RCC 7860 (cell line): ENCODE data around the gene TOP2B.

Experiments
- DNase-seq: peaks from one replicate; pipeline ENCODE4 v3.0.0-alpha.2; 2015; ENCODE audit warnings: low spot score
- FAIRE-seq: peaks from 2 replicates; lab custom pipeline; 2012; peaks lifted over from hg19 to GRCh38; lab: Jason Lieb, UNC

The TOP2B gene

DNA sequence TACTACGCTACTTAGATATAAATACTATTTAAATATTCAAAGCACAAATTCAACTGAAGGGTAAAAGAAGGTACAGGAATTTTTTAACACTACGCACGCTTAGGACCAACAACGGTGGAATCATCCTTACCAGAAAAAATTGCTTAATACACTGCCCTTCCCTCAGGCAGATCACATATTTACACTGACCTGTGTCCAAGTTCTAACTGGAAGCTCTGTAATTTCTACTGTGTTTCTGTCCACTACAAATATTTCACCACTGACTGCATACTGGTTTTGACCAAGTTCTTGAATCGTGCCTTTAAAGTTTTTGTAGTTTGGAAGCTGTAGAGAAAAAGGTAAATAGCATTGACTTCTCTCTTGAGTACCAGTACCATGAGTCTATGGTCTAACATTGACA lies 44.2 kb downstream of the TOP2B start:
- no peak for DNase-seq
- no peak for FAIRE-seq

DNA sequence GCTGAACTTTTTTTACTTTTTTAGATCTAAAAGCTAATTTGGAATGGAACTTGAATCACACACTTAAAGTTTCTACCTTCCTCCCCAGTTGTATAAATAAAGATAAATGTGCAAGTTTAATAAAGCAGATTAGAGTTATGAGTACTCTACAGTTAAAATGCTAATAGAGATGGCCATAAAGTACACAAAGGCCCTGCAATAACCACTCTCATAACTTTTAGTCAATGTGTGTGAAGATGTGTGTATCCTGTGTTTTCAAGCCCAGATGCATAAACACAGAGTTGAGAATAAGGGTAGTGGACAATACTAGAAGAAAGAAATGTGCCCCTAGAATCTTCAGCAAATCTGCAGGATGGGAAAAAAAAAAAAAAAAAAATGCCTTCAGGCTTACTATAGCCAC lies 45.3 kb downstream of the TOP2B start:
- FAIRE-seq: no peak
- no peak for DNase-seq

DNA sequence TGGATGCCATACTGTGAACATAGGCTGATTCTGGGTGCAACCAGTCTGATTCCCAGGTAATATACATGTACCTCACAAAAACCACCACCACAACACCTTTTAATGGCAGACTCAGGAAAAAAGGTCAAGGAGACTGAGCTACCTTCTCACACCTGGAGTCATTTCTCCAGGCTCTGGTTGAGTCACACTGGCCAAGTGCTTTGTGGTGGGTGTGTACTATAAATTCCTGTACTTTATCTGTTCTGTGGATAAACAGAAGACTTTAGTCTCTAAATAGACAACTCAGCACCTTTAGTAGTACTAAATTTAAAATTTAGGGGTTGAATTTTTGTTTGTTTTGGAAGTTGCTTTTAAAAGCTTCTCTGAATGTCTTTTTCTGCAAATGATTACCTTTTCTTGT lies 46.7 kb downstream of the TOP2B start:
- DNase-seq: no peak
- no peak for FAIRE-seq

DNA sequence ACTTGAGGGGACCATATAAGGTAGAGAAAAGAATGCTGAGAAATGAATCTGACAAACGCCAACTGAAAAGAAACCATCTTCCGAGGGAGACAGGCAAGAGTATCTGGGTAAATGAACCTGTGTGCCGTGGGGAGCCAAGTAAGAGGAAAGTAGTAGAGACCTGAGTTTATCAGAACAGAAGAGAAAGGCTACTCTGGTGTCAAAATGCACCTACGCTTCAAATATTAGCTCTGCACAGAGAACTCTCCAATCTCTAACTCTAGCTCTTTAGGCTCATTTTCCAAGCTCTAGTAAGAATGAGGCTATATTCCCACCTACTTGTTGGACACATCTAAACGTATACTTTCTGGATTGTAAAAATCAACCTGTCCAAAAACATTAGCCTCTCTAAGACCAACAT lies 53.5 kb downstream of the TOP2B start:
- no peak for DNase-seq
- no peak for FAIRE-seq

DNA sequence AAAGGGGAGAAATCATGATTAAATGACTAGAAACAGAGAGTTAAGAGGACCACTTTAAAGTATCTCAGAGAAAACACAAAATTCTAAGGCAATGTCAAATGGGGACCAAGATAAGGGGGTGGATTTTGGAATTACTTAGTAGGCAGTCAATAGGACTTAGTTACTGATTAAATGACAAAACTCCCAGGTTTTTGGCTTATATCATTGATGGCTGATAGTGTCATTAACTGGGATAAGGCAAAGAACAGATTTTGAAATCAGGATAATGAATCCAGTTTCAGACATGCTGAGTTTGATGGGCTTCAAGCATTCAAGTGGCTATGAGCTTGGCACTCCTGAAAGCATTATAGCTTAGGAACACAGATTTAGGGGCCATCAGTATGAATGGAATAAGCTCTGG lies 53.9 kb downstream of the TOP2B start:
- FAIRE-seq: no peak
- no peak for DNase-seq

DNA sequence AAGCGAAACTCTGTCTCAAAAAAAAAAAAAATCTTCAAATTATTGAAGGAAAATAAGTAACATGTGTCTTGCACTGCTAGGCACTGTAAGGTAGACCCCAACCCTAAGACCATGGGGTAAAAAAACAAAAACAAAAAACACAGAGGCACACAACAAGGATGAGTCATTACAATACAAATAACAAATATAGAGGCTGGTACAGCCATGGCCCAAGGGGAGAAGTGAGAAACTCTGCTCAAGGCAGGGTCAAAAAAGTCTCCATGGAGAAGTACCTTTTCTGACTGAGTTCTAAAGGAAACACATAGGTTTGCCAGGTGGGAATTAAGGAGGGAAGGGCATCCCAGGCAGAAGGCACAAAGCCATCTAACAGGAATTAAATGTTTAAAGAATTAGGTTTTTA lies 54.5 kb downstream of the TOP2B start:
- FAIRE-seq (no peak), DNase-seq (no peak)

DNA sequence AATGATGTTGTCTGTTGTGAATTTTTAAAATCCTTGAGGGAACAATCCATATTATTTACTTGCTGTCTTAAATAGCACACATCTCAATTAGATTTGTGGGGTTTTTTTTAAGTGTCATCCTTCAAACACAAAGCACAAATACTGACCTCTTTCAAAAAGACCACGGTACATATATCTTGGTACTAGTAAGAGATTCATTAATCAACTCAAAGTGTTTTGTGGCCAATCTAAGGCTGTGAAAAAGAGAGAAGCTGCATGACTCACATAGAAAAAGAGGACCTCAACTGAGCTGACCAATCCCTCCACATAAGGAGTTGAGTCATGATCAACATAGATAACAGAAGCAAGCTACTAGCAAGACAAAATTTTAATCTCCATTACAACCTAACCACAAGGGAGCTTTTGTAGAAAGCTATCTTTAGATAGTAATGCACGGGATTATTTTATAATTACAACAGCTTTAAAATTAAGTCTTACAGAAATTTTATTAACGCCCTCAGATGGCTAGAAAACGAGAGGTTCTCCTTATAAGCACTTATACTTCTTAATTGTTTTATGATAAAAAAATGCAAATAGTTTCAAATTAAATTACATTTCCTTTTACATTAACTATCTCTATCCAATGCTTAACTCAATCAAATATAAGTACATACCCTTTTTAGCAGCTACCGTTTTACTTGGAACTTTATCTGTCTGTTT lies 60.5 kb downstream of the TOP2B start:
- FAIRE-seq (peak; percentile 97), DNase-seq (peak; percentile 80)

DNA sequence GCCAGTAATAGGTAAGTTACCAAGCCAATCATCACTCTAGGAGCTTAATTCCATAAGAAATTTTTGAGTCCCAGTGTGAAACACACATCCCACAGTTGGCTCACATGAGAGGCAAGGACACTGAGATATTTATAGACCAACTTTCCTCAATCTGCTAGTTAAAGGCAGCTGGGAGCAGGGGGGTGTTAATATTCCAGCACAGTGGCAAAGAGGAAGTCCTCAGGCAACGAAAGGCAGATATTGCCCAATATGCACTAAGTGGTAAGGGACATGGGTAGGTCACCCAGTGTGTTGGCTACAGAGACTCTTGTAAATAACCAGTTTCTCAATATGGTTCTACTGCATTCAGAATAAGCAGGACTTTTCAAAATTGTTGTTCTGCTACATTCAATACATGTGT lies 61.0 kb downstream of the TOP2B start:
- no peak for FAIRE-seq
- DNase-seq: no peak

DNA sequence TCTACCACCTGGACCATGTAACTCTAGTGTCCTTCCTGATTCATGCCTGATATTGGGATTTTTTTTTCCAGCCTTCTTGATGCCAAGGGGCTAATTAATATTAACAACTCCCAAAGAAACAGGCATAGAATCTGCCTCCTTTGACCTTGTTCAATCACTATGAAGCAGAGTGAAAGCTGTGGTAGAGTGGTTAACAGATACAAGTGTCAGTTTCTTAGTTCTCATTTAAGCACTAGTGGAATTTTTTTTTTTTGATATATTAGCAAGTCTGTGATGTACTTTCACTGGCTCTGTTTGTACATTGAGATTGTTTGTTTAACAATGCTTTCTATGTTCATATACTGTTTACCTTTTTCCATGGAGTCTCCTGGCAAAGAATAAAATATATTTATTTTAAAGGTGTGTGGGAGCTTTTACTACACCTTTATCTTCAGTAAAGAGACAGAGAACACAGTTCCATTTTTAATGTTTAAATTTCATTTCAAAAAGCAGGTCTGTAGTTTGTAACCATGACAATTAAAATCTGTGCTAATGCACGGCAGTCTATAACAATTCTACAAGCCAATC lies 67.1 kb downstream of the TOP2B start:
- FAIRE-seq (no peak), DNase-seq (no peak)

DNA sequence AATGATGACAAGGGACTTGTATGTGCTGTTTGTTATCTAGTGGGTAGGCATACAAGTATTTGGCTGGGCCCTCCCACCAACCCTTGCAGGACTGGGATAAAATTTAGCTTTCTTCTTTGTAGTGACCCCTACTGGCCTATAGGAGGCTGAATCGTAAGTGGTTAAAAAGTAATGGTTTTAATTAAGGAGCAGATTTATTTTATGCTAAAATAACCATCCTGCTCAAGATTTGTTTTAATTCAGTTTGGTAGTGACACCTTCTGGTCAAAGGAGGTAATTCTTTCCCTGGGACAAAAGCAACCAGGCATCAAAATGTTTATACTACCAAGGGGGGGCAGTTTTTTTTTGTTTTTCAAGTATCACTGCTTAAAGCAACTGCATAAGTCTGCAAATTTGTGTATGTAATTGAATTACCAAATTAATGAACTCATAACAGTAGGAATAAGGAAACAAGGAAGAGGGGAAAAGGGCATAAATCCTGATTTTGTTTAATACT lies 70.7 kb downstream of the TOP2B start:
- DNase-seq (peak; percentile 20), FAIRE-seq (peak; percentile 52)

DNA sequence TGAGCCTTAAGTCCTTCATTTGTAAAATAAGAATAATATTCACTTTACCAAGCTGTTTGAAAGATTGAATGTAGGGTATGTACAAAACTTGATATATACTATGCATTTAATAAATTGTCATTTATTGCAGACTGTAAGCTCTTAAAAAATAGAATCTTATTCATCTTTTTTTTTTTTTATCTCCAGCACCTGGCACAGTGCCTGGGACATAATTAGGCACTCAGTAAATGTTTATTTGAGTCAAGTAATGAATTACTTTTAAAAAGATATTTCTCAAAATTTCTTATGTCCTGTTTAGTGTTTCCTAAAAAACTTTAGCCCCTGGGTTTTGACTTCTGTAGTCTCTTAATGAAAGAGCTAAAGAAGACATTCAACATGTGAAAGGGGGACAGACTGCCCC lies 71.7 kb downstream of the TOP2B start:
- DNase-seq (no peak), FAIRE-seq (no peak)

DNA sequence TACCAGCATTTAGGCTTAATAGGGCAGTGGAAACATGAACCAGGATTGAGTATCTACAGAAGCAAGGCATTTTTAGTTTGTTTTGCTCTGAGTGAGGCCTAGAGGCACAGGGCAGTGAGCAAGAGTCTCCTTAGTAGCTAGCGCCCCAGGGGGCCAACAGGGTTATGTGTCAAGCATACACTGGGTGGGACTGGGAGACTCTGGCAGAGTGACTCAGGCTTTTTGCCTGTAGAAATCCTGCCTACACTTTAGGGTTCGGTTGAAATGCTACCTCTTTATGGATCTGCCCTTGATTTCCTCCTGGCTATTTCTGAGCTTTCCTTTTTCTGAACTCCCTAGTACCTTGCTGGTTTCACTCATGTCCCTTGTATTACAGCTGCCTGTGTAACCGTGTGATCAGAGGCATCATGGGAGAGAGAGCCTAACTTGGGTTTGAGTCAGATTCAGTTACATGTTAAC lies 72.2 kb downstream of the TOP2B start:
- DNase-seq (peak; percentile 81), FAIRE-seq (peak; percentile 71)

DNA sequence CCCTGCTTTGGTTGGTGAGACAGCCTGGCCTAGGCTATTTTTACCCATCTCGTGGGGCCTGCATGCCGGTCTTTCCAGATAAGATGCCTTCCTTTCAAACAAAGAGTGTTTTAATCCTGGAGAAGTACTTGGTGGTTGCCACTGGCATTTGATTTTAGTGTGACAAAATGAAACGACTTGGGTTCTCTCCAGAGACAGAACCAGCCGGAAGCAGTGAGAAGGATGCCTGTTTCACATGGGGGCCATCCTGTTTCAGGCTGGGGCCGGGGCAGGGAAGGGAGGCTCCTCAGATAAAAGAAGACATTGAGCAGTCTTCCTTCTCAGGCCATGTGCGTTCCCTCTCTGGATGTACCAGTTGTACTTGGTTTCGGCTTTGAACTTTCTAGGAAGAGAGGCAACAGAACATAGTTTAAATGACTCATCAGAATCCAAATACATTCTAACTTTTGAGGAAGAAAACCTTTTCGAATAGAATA lies 74.9 kb downstream of the TOP2B start:
- FAIRE-seq: no peak
- DNase-seq: no peak

DNA sequence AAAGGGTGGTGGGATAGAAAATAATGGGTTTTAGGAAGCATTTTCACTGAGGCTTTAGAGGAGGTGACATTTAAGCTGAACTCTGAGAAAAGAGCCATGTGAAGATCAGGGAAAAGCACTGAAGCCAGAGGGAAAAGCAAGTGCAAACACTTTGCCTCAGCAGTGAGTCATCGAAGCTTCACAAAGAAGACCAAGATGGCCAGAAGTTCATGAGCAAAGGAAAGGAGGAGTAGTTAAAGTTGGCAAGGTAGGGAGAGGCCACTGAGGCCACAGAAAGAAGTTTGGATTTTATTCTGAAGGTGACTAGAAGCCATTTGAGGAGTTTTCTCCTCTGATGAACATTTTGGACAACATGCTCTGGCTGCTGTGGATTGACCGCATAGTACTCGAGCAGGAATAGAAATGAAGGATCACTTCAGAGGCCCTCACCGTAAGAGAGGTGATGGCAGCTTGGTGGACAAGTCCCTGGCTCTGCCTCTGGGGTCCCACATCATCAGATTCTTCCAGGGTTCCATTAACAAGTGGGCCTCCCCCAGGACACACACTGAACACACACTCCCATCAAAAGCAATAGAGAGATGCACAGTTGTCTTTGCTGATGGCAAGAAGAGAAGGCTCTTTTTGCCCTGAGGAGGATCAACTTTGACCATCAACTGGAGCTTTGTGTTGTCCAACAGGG lies 75.5 kb downstream of the TOP2B start:
- no peak for FAIRE-seq
- DNase-seq: no peak

DNA sequence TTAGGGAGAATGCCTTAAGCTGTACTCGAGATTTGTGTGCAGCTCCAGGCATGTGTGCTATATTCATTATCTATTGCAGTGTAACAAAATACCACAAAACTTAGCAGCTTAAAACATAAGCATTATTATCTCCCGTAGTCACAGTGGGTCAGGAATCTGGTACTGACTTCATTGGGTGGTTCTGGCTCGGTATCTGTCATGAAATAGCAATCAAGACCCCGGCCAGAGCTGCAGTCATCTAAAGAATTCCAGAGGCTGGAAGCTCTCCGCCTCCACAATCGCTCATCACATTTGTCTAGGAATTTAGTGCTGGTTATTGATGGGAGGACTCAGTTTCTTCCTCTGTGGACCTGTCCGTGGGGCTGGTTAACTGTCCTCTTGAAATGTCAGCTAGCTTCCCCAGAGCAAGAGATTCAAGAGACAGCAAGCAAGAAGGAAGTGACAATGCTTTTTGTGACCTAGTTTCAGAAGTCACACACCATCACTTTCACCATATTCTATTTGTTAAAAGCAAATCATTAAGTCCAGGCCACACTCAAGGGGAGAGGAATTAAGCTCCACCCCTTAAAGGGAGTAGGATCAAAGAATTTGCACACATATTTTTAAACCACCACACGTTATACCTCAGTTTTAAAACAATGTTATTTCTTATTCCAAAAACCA lies 76.1 kb downstream of the TOP2B start:
- FAIRE-seq (no peak), DNase-seq (no peak)

DNA sequence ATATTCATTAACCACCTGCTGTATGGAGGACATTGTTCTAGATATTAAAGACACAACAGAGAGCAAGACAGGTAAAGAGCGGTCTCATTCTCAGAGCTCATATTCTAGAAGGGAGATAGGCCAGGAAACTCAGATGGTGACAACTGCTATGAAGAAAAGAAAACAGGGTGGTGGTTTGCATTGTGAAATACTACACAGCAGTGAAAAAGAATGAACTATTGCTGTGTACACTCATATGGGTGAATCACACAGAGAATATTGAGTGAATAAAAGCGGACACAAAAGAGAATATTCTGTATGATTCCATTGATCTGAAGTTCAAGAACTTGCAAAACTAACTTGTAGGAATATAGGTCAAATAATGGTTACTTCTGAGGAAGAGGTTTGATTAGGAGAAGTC lies 76.7 kb downstream of the TOP2B start:
- no peak for DNase-seq
- FAIRE-seq: no peak

DNA sequence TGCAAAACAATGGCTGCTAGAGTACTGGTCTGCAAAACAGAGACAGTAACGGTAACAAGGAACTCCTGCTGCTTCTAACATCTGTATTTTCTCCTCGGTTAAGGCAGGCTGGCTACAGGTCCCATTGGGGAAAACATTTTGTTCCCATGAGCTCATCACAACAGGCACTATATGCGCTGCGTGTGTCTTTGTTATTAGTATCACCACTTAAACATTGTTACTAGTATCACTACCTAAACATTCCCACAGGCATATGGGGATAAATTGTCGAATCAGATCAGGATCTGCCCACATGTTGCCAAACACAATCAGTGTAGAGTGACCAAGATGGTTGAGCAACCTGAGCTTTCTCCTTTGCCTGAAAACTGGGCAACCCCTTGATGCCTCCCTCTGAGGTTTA lies 77.2 kb downstream of the TOP2B start:
- no peak for FAIRE-seq
- no peak for DNase-seq

DNA sequence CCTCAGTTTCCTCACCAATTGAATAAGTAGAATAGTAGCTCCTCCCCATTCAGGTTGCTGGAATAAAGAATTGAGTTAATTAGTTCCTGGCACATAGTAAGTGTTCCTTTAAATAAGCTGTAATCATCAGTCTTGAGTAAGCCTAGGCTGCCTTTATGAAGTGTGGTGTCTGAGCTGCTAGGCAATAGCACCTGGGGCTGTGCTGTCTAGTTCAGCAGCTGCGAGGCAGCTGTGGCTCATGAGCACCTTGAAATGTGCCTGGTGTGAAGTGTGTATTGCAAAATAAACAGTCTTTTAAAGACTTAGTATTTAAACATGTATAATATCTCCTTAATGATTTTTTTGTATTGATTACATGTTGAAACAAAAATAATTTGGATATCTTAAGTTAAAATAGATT lies 77.6 kb downstream of the TOP2B start:
- no peak for DNase-seq
- FAIRE-seq: no peak

DNA sequence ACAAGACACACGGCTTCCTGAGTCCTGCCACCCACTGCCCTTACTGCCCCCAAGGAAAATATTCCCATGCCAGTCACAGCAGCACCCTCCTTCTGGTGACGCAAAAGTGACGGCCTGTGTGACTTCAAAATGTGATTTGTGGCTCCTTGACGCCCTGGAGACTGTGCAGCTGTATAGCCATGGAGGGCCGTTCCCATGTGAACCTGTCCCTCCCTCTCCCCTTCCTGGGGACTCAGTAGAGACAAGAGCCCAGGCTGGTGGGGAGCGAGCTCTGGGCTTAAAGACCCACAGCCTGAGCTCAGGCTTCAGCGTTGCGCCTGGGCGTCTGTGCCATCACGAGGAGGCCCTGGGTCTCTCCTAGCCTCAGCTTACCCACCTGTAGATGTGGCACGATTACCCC lies 78.2 kb downstream of the TOP2B start:
- DNase-seq (no peak), FAIRE-seq (no peak)

DNA sequence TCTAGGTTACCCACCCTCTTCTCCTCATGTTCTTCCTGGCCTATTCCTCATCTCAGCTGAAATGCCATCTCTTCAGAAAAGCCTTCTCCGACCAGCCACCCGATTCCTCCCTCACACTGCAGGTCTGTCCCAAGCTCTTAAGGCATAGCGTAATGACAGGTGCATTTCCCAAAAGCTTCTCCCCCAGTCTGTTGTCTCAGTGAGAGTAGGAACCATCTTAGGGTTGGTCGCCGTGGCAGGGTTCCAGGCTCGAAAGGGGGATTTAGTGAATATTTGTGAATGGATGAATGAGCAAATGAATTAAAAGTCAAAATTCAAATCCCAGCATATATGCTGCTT lies 78.6 kb downstream of the TOP2B start:
- FAIRE-seq (no peak), DNase-seq (no peak)

DNA sequence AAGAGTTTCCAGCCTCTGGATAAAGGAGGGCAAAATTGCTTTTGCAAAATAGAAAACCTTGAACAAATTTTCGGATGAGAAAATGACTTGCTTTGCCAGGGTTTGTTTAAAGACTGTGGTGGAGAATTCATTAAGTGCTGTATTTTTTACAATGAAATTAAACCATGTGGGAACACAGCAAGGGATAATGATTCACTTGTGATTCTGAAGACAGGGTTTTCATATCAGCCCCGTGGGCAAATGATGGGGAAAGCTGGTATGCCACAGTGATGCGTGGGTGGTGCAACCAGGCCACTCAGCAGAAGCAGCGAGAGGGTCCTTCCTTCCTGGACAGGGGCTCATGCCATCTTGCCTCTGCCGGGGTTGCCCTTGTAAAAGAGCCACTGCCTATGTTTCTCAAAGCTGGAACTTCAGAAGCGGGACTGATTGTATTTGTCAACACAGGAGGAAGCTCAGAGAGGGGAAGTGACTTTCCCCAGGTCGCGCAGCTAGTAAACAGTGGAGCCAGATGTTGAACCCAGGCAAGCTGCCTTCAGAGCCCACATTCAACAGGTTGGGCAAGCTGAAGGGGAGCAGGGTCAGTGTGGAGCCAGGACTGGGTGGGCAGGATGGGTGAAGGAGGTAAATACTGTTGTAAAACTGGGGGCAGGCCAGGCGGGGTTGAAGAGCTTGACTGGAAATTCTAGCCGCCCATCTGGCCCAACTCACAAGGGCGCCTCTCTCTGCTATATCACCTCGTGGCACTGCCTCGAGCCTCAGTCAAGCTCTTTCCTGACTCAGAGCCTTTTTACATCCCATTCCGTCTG lies 79.1 kb downstream of the TOP2B start:
- FAIRE-seq (no peak), DNase-seq (no peak)
